GM23338 (cell line): ENCODE data around the gene RAD21L1. TPM values are rescaled to one million over a fixed set of nuclear protein-coding genes. Genes with fewer than 3 reads are reported as not detected.

ENCODE experiments used
- ATAC-seq: fragments of 200-7000 bp; cut with Tn5 transposase; 3 replicates; pipeline ENCODE4 v1.9.1; 2020
- DNase-seq: peaks from one replicate; pipeline ENCODE4 v3.0.0-alpha.2; 2015; ENCODE audit warnings: low spot score
- H2AFZ ChIP-seq: fragments of 200-600 bp; sonication (generic); 2 replicates; pipeline ENCODE4 v1.8.0; 2016; ENCODE audit warnings: antibody characterized with exemption, mild to moderate bottlenecking, moderate library complexity
- H3F3A ChIP-seq: fragments of 200-600 bp; sonication (generic); replicated peaks from 2 replicates; pipeline ENCODE4 v1.8.0; 2017; ENCODE audit warnings: antibody characterized with exemption, mixed run types, low read depth
- H3K27ac ChIP-seq: fragments of 200-600 bp; sonication (generic); 2 replicates; pipeline ENCODE4 v1.6.1; 2016; ENCODE audit warnings: low read depth
- H3K27me3 ChIP-seq: fragments of 200-600 bp; sonication (generic); 2 replicates; pipeline ENCODE4 v1.8.0; 2016; ENCODE audit warnings: mild to moderate bottlenecking, mixed run types, moderate library complexity; ENCODE audit not compliant: insufficient read depth
- H3K36me3 ChIP-seq: fragments of 200-600 bp; sonication (generic); 2 replicates; pipeline ENCODE4 v1.8.0; 2016; ENCODE audit warnings: mild to moderate bottlenecking; ENCODE audit not compliant: insufficient read depth
- H3K4me1 ChIP-seq: fragments of 200-600 bp; sonication (generic); 2 replicates; pipeline ENCODE4 v1.8.0; 2016; ENCODE audit warnings: mild to moderate bottlenecking, moderate library complexity; ENCODE audit not compliant: insufficient read depth
- H3K4me2 ChIP-seq: fragments of 200-600 bp; sonication (generic); 2 replicates; pipeline ENCODE4 v1.7.1; 2017; ENCODE audit warnings: mixed run types
- H3K4me3 ChIP-seq: fragments of 200-600 bp; sonication (generic); 2 replicates; pipeline ENCODE4 v1.6.1; 2016; ENCODE audit warnings: mixed run types
- H3K79me2 ChIP-seq: fragments of 200-600 bp; sonication (generic); replicated peaks from 2 replicates; pipeline ENCODE4 v1.8.0; 2017; ENCODE audit warnings: mild to moderate bottlenecking; ENCODE audit not compliant: insufficient read depth
- H3K9me2 ChIP-seq: fragments of 200-600 bp; sonication (generic); 2 replicates; pipeline ENCODE4 v1.8.0; 2017; ENCODE audit not compliant: insufficient read depth
- H4K20me1 ChIP-seq: fragments of 200-600 bp; sonication (generic); replicated peaks from 2 replicates; pipeline ENCODE4 v1.8.0; 2017; ENCODE audit warnings: mild to moderate bottlenecking; ENCODE audit not compliant: insufficient read depth
- H3K27ac Mint-ChIP-seq: 2 replicates; pipeline ENCODE4 v1.8.0; 2020; ENCODE audit warnings: inconsistent platforms, mild to moderate bottlenecking, moderate library complexity, mixed read lengths
- H3K27me3 Mint-ChIP-seq: 3 replicates; pipeline ENCODE4 v1.8.0; 2022; ENCODE audit warnings: low read depth, mild to moderate bottlenecking, moderate library complexity, mixed read lengths, inconsistent platforms; ENCODE audit not compliant: insufficient read depth, poor library complexity
- H3K36me3 Mint-ChIP-seq: 3 replicates; pipeline ENCODE4 v1.8.0; 2021; ENCODE audit warnings: low read depth, mild to moderate bottlenecking, inconsistent platforms, moderate library complexity, mixed read lengths
- H3K4me1 Mint-ChIP-seq: 3 replicates; pipeline ENCODE4 v1.8.0; 2020; ENCODE audit warnings: mild to moderate bottlenecking, inconsistent platforms, mixed read lengths
- H3K4me3 Mint-ChIP-seq: 3 replicates; pipeline ENCODE4 v1.8.0; 2021; ENCODE audit warnings: moderate library complexity, mild to moderate bottlenecking, inconsistent platforms, mixed read lengths
- H3K9me3 Mint-ChIP-seq: 3 replicates; pipeline ENCODE4 v1.8.0; 2020; ENCODE audit warnings: moderate library complexity, mild to moderate bottlenecking, inconsistent platforms, mixed read lengths
- CREB1 ChIP-seq: fragments of 250-450 bp; sonication (Bioruptor Pico); IDR thresholded peaks from 2 replicates; pipeline ENCODE4 v1.5.0; 2020; ENCODE audit warnings: low read depth, mild to moderate bottlenecking, moderate library complexity
- JUNB ChIP-seq: IDR thresholded peaks from one replicate; pipeline ENCODE4 v1.6.1; 2016; ENCODE audit warnings: antibody characterized with exemption; ENCODE audit not compliant: unreplicated experiment
- POLR2AphosphoS5 ChIP-seq: IDR thresholded peaks from 2 replicates; pipeline ENCODE4 v1.6.1; 2016; ENCODE audit warnings: antibody characterized with exemption, low read depth
- ZNF331 ChIP-seq: fragments of 250-450 bp; sonication (Bioruptor Pico); IDR thresholded peaks from 2 replicates; pipeline ENCODE4 v1.5.0; 2020; ENCODE audit warnings: low read depth, mild to moderate bottlenecking, moderate library complexity
- polyA plus RNA-seq: library from polyadenylated mRNA; unstranded; fragments of >200 nt; fragmentation: Nextera tagmentation; extraction: Ambion mirVana; gene quantifications from 2 replicates; pipeline ENCODE4 v1.2.1, GENCODE V29; 2016
- total RNA-seq: library from RNA; depleted of rRNA; stranded (reverse); fragments of >200 nt; shearing (Covaris generic); gene quantifications from 2 replicates; pipeline ENCODE4 v1.2.3, GENCODE V29; 2014
- TF ChIP-seq, protein P1 (sequence below): fragments of 250-450 bp; sonication (Bioruptor Pico); IDR thresholded peaks from 2 replicates; pipeline ENCODE4 v1.5.0; 2020; ENCODE audit warnings: mild to moderate bottlenecking, moderate library complexity
- TF ChIP-seq, protein P2 (sequence below), 2 experiments: fragments of 200-600 bp in 1 of 2; sonication (generic) in 1 of 2; conservative IDR thresholded peaks; 2 replicates each; pipeline versions ENCODE4 v1.5.1 to v1.6.1; 2016 to 2017; ENCODE audit warnings: antibody characterized with exemption in 2 of 2, low read depth in 2 of 2, mild to moderate bottlenecking in 2 of 2, moderate library complexity in 1 of 2

The RAD21L1 gene
- total and polyA plus RNA-seq, 2 experiments from 2014 or later: 0.10 to 0.95 TPM

DNA sequence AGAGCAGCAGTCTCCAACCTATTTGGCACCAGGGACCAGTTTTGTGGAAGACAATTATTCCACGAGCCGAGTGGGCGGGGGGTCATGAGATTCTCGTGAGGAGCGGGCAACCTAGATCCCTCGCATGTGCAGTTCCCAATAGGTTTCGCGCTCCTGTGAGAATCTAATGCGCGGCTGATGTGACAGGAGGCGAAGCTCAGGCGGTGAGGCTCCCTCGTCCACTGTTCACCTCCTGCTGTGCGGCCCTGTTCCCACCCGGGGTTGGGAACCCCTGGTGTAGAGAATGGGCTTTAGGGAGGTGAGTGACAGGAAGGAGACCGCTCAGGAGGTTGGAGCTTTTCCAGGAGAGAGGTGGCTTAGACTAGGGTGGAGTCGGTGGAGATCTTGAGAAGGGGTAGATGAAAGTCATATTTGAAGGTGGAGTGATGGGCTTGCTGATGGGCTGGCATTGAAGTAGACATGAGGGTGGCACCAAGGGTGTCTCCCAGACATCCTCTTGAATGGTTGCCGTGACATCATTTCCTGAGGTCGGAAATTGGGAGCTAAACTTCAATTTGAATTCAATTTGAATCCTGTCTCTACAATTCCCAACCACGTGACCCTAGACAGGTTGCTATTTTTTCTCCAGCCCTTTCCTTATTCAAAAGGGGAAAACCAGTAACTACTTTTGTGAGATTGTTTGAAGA is 1.5 kb upstream of the RAD21L1 start (continued):
- TF ChIP-seq, protein P1, sequence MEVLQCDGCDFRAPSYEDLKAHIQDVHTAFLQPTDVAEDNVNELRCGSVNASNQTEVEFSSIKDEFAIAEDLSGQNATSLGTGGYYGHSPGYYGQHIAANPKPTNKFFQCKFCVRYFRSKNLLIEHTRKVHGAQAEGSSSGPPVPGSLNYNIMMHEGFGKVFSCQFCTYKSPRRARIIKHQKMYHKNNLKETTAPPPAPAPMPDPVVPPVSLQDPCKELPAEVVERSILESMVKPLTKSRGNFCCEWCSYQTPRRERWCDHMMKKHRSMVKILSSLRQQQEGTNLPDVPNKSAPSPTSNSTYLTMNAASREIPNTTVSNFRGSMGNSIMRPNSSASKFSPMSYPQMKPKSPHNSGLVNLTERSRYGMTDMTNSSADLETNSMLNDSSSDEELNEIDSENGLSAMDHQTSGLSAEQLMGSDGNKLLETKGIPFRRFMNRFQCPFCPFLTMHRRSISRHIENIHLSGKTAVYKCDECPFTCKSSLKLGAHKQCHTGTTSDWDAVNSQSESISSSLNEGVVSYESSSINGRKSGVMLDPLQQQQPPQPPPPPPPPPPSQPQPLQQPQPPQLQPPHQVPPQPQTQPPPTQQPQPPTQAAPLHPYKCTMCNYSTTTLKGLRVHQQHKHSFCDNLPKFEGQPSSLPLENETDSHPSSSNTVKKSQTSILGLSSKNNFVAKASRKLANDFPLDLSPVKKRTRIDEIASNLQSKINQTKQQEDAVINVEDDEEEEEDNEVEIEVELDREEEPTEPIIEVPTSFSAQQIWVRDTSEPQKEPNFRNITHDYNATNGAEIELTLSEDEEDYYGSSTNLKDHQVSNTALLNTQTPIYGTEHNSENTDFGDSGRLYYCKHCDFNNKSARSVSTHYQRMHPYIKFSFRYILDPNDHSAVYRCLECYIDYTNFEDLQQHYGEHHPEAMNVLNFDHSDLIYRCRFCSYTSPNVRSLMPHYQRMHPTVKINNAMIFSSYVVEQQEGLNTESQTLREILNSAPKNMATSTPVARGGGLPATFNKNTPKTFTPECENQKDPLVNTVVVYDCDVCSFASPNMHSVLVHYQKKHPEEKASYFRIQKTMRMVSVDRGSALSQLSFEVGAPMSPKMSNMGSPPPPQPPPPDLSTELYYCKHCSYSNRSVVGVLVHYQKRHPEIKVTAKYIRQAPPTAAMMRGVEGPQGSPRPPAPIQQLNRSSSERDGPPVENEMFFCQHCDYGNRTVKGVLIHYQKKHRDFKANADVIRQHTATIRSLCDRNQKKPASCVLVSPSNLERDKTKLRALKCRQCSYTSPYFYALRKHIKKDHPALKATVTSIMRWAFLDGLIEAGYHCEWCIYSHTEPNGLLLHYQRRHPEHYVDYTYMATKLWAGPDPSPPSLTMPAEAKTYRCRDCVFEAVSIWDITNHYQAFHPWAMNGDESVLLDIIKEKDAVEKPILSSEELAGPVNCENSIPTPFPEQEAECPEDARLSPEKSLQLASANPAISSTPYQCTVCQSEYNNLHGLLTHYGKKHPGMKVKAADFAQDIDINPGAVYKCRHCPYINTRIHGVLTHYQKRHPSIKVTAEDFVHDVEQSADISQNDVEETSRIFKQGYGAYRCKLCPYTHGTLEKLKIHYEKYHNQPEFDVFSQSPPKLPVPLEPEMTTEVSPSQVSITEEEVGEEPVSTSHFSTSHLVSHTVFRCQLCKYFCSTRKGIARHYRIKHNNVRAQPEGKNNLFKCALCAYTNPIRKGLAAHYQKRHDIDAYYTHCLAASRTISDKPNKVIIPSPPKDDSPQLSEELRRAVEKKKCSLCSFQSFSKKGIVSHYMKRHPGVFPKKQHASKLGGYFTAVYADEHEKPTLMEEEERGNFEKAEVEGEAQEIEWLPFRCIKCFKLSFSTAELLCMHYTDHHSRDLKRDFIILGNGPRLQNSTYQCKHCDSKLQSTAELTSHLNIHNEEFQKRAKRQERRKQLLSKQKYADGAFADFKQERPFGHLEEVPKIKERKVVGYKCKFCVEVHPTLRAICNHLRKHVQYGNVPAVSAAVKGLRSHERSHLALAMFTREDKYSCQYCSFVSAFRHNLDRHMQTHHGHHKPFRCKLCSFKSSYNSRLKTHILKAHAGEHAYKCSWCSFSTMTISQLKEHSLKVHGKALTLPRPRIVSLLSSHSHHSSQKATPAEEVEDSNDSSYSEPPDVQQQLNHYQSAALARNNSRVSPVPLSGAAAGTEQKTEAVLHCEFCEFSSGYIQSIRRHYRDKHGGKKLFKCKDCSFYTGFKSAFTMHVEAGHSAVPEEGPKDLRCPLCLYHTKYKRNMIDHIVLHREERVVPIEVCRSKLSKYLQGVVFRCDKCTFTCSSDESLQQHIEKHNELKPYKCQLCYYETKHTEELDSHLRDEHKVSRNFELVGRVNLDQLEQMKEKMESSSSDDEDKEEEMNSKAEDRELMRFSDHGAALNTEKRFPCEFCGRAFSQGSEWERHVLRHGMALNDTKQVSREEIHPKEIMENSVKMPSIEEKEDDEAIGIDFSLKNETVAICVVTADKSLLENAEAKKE (CRISPR knock-in tag): no peak

DNA sequence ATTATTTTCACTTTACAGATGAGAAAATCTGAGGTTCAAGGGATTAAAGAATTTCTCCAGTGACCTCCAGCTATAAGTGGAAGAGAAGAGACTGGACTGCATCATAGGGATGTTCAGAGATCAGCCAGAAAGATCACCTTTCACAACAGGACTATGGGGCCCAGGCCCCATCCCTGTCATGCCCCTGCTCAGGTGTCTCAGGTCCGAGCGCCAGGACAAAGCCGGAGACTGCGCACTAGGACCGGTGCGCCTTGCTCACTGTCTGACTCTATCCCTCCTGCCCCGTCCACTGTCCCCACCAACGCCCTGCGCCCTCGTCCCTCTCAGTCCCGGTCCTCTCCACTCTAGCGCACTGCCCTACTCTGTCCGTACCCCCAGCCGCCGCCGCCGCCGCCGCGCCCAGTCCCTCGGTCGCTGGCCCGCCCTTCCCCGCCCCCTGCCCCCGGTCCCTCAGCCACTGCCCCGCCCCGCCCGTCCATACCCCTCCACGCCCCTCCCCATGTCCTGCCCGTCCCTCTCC is 521 bp upstream of the RAD21L1 start:
- peak; percentile 81 for ATAC-seq
- Histone ChIP-seq H3K36me3 (no peaks in the 10 kb centered on the region), H3K4me3 (peak overlapping the region; percentile 61), H3K9me2 (no peaks in the 10 kb centered on the region), H3K4me2 (peak overlapping the region; percentile 77), H3K27me3 (peaks cover 41% of the 10 kb centered on the region), H2AFZ (peak overlapping the region; percentile 78), H3F3A (no peaks in the 10 kb centered on the region), H4K20me1 (no peaks in the 10 kb centered on the region), H3K27ac (no peak overlapping the region), H3K79me2 (no peaks in the 10 kb centered on the region), H3K4me1 (peaks cover 5% of the 10 kb centered on the region)
- H3K27me3 Mint-ChIP-seq: peaks cover 18% of the 10 kb centered on the region
- peak overlapping the region; percentile 82 for H3K4me3 Mint-ChIP-seq
- H3K4me1 Mint-ChIP-seq: peaks cover 3% of the 10 kb centered on the region; the same call in 1 of the 3 replicates
- H3K9me3 Mint-ChIP-seq: peaks cover 11% of the 10 kb centered on the region; the same call in 2 of the 3 replicates
- no peak overlapping the region for H3K27ac Mint-ChIP-seq
- DNase-seq: peak; percentile 91
- no peaks in the 10 kb centered on the region for H3K36me3 Mint-ChIP-seq
- TF ChIP-seq, protein P2, sequence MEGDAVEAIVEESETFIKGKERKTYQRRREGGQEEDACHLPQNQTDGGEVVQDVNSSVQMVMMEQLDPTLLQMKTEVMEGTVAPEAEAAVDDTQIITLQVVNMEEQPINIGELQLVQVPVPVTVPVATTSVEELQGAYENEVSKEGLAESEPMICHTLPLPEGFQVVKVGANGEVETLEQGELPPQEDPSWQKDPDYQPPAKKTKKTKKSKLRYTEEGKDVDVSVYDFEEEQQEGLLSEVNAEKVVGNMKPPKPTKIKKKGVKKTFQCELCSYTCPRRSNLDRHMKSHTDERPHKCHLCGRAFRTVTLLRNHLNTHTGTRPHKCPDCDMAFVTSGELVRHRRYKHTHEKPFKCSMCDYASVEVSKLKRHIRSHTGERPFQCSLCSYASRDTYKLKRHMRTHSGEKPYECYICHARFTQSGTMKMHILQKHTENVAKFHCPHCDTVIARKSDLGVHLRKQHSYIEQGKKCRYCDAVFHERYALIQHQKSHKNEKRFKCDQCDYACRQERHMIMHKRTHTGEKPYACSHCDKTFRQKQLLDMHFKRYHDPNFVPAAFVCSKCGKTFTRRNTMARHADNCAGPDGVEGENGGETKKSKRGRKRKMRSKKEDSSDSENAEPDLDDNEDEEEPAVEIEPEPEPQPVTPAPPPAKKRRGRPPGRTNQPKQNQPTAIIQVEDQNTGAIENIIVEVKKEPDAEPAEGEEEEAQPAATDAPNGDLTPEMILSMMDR (conservative IDR thresholded peaks at IDR 0.05; ENCODE audit: low read depth in 2 of 2): no peak
- TF ChIP-seq, protein P1 (CRISPR knock-in tag): no peak
- TF ChIP-seq ZNF331 (CRISPR knock-in tag): no peak
- TF ChIP-seq JUNB: no peak
- TF ChIP-seq CREB1 (CRISPR knock-in tag): no peak
- no peak for TF ChIP-seq POLR2AphosphoS5
